NCI-H82 treated with DMSO at 0.1 percent for 48 hours (cell line): ENCODE measurements around the gene SCGB1A1.
"Not testable (repeated sequence)": the region's sequence is repeated elsewhere in the genome, so short reads cannot be mapped to it uniquely, and the experiment has no call there.

Experiments
- DNase-seq: peaks from one replicate; lab custom pipeline; 2025; ENCODE audit not compliant: unreplicated experiment; lab: John Stamatoyannopoulos, UW

The SCGB1A1 gene

DNA sequence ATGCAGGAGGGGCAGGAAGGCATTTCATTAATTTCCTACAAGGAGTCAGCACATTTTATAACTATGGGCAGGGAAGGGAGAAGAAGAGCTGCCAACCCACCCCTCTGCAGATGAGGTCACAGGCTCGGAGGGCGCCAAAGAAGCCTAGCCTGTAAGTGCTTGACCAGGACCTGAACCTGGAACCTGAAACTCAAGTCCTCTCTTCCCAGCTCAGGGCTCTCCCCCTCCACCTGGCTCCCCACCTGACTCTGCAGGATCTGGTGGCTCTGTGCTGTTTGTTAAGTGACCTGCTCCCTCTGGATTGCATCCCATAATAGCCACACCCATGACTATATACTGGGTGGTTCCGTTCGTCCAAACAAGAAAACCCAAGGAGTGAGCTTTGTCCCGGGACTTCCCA lies 27.3 kb downstream of the SCGB1A1 start:
- no peak for DNase-seq

DNA sequence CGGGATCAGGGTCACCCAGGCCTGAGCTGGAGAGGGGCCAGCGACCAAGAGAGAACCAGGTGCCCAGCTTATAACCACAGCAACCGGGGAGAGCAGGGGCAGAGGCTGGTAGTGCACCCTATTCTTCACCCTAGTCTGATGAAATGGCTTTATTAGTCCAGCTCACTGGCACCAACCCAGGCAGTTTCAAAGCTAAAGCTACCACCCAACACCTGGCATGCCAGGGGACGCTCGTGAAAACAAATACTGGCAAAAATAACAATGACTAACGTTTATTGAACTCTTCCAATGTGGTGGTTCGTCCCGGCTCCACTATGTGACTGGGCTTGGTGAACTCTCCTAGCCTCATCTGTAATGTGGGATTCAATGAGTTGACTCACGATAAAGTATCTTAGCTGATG lies 30.6 kb downstream of the SCGB1A1 start:
- DNase-seq = no peak

DNA sequence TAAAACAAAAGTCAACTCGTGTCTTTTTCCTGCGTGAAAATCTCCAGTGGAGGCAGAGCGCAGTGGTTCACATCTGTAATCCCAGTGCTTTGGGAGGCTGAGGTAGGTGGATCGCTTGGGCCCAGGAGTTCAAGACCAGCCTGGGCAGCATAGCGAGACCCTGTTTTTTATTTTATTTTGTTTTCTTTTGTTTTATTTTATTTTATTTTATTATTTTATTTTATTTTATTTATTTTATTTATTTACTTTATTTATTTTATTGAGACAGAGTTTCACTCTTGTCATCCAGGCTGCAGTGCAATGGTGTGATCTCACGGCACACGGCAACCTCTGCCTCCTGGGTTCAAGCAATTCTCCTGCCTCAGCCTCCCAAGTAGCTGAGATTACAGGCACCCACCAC lies 31.1 kb downstream of the SCGB1A1 start:
- not testable (repeated sequence) for DNase-seq

DNA sequence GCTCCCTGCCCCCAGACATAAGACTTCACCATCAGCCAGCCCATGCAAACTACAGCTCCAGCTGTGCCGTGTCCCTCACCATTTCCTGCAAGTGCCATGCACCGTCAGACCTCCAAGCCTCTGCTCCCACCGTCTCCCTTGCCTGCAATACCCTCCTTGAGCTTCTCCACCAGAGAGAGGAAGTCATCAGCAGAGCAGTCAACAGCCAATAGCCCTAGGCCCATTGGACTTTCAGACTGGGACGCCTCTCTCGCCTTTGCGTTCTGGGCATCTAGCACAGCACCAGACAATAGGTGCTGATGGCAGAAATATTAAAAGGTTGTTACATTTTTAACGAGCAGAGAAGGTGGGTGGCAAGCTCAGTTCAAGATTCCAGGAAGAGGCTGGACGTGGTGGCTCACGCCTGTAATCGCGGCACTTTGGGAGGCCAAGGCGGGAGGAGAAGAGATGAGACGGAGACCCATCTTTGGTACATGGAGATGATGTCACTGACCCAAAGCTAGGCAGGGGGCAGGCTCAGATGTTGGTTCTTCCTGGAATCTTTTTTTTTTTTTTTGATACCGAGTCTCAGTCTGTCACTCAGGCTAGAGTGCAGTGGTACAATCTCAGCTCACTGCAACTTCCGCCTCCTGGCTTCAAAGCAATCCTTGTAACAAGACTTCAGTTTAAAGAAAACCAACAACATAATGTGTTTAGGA lies 31.9 kb downstream of the SCGB1A1 start:
- no peak for DNase-seq

DNA sequence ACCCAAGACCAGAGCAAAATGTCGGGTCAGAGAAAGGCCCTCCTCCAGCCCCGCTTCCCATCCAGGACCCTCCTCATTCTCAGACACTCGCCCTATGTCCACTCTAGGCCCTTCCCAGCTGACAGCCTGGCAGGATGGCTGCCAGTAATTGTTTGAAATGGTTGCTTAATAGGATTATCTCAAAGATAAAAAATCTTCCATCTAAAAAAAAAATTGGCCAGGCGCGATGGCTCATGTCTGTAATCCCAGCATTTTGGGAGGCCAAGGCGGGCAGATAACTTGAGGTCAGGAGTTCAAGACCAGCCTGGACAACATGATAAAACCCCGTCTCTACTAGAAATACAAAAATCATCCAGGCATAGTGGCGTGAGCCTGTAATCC lies 32.4 kb downstream of the SCGB1A1 start:
- DNase-seq = no peak

DNA sequence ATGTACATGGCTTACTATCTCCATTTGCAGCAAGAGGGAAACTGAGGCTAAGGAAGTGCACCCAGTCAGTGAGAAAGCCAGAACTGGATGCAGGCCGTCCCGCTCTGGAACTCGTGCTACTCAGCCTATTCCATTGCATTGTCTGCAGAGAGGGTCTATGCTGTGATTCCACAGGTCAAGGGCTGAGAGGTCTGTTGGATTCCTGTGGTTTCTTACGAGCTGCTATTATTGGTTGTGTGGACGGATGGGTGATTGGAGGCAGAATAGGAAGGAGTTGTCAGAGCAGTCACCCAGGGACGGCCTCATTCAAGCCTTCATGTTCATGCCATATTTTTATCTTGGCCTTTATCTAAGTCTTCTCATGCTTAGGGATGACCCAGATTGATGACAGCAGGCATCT lies 33.4 kb downstream of the SCGB1A1 start:
- no peak for DNase-seq

DNA sequence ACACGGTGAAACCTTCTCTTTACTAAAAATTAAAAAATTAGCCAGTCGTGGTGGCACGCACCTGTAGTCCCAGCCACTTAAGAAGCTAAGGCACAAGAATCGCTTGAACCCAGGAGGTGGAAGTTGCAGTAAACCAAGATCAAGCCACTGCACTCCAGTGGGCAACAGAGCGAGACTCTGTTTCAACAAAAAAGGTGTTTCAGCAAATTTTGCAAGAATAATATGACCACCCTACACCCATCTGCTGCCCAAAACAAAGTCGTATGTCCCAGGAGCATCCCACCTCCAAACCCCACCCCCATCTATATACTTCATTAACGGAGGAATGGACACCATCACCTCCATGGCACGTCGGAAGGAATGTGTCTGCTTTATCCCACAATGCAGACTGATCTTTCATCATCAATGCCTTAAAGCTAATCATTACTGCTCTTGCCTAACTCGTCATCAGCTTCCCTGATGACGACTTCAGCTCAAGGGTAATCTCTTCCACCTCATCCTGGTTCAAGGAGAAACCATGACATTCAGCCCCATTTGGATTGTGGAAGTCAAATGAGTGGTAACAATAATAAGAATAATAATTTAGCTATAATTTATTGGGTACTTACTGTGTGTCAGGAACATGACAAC lies 34.1 kb downstream of the SCGB1A1 start:
- no peak for DNase-seq

DNA sequence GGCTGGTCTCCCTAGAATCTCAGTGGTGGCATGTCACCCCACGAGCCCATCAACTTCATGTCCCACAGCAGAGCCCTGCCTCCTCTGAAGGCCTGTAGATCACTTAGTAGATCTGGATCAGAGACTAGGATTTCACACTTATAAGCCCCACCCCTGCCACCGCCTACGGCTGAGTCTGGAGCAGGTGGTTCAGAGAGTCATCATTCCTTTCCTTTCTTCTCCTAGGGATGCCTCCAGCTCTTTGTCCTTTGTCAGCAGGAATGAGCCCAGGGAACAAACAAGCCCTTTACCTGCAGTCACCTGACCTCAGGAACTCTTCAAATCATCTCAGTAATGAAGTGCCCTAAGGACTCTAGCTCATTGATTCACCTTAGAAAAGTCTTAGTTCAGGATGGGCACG lies 37.8 kb downstream of the SCGB1A1 start:
- DNase-seq = no peak

DNA sequence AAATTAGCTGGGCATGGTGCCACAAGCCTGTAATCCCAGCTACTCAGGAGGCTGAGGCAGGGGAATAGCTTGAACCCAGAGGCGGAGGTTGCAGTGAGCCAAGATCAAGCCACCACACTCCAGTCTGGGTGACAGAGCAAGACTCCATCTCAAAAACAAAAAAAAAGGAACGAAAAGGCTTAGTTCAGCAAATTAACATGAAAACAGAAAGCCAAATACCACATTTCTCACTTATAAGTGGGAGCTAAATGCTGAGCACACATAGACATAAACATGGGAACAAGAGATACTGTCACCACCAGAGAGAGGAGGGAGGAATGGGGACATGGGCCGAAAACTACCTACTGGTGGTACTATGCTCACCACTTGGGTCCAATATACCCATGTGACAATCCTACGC lies 38.6 kb downstream of the SCGB1A1 start:
- DNase-seq = no peak

DNA sequence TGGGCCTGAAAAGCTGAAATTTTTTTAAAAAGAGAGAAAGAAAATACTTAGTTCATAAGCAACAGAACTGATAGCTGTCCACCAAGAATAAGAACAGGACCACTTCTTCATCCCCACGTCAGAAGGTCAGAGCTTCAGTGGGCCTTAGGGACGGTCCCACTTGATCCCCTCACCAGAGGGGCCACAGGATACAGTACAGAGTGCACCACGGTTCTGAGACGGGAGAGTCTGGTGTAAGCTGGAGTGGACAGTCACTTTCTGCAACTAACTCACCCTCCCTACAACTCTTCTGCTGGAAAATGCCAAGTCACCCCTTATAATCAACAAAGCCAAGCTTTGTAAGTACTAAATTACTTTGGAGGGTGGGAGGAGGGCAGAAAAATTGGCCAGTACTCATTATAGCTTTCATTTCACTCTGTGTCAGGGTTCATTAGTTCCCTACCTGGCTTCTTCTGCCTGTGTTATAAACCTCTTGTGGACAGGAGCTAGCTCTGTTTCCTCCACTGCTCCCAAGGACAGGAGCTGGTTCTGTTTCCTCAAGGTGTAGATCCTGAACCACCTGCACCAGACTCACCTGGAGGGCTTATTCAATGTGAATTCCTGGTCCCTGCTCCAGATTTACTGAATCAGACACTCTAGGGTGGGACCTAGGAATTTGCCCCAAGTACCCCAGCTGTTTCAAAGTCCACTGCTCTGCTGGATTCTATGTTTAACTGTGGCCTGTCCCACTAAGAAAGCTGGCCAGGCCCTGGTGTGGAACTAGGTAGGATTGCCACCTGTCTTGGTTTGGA lies 39.6 kb downstream of the SCGB1A1 start:
- DNase-seq = no peak

DNA sequence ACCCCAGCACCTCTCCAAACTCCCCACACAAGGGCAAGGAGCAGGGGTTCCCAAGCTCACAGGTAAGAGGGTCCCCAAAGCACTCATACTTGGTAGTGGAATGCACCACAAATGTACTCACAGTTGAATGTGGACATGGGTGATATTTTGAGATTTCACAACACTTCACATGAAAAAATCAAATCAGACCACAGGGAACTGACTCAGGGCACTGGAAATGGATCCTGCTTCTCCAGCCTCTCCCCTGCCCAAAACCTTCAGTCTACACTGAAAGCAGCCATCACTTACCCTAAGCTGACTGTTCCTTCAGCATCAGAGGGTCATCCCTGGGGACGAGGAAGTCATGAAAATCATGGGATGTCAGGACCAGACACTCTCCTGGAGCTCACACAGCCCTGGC lies 40.2 kb downstream of the SCGB1A1 start:
- DNase-seq = no peak

DNA sequence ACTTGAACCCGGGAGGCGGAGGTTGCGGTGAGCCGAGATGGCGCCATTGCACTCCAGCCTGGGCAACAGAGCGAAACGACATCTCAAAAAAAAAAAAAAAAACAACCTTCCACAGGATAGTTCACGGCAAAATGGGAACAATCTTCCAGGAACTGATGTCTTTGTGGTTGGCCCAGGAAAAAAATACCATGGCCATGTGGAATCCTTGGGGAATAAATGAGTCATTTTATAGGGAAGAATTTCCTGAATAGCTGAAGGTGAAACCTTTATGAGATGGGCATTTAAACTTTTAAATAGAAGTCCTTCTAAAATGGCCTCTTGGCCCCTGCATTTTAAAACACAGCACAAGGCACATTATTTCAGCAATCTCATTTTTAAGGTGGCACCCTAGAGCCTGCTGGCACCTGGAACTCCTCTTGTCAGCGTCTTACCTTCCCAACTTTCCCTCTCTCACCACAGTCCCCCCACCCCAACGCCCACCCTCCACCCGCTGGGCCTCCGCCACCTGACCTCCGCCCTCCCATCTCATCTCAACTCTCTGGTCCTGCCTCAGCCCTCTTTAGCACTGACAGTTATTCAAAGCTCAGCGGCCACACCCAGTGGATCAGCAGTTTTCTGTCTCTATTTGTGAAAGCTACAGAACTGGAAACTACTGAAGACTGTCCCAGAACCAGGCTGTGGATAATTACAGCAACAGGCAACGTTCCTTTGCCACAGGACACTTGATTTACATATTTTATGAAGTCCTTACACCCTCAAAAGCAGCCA lies 43.1 kb downstream of the SCGB1A1 start:
- no peak for DNase-seq

DNA sequence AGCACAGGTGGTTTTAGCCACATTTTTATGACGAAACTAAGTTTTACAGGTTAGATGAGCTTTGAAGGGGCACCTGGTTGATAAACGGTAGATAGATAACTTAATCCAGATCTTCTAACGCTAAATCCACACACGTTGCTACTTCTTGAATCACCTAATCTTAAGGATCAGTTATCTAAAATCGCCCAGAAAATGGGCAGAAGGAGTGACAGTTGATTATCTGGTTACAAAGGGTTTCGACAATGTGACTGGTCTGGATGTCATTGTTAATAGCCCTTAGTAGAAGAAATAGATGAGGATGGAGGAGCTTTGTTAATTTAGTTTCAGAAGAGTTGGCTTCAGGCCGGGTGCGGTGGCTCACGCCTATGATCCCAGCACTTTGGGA lies 43.7 kb downstream of the SCGB1A1 start:
- no peak for DNase-seq

DNA sequence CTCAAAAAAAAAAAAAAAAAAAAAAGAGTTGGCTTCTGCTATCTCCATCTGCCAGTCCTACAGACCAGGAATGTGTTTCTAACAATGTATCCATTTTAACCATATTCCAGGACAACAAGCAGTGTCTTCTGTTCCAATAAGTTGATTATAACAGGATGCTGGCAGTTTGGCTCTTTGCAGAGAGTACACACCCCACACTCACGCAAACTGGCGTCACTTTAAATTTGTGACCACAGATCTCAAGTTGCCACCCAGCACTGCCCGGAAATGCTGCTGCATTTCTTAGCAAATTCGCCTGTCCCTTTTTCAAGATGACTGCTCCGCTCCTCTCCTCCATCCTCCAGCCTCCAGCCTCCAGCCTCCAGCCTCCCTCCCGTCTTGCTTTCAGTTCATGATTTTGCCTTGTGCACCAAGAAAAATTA lies 44.3 kb downstream of the SCGB1A1 start:
- no peak for DNase-seq

DNA sequence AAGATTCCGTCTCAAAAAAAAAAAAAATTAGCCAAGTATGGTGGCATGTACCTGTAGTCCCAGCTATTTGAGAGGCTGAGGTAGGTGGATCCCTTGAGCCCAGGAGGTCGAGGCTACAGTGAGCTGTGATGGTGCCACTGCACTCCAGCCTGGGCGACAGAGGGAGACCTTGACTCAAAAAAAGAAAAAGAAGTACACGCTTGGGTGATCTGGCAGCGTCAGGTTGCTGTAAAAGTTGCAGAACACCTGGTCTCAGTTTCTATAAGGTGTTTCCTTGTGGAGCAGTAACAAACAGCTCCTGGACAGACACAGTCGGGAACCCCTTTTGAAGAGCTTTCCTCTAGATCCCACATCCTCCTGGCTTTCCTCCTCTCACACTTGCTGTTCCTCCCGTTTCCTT lies 45.8 kb downstream of the SCGB1A1 start:
- no peak for DNase-seq

DNA sequence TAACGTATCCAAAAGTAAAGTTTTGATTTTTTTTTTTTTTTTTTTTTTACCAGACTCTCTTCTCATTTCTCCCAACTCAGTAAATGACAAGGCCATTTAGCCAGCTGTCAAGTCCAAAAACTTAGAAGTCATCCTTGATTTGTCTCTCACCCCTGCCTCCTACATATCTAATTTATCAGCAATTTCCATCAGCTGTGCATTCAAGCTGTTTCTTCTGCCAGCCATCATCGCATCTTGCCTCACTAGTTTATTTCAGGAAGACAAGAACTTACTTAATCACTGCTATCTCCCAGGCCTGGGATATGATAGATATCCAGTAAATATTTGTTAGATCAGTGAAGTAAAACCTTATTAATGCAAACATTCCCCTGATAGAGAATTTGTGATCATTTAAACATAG lies 47.6 kb downstream of the SCGB1A1 start:
- DNase-seq = no peak

DNA sequence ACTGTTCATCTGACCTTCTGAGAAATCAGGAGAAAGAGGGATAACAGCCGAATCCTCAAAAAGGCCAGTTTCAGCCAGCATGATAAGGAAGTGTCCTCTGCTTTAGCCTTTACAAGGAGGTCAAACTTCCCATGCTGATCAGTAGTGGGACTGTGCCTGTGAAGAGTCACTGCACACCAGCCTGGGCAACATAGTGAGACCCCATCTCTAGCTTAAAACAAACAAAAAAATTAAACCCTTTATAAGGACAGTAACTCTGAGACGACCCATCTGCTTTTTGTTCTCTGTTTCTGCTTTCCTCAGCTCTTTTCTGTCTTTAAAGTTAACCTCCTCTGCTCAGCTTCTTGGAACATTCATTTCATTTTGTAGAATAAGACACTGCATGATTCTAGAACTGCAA lies 49.7 kb downstream of the SCGB1A1 start:
- DNase-seq = no peak

DNA sequence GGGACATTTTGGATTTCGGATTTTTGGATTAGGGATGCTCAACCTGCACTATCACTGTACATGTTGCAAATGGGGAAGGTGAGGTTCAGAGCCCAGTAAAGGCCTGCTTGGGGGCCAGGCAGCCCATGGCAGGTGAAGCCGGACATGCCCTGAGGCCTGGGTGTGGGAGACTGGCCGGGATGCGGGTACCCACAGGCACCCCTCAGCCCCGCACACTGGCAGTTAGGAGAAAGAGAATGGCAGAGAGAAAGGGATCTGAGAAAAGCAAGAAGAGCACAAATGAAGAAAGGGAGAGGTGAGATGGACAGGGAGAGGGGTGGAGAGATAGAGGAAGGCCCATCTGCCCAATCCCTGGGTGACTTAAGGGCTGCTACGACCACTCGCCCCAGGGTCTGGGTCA lies 52.8 kb downstream of the SCGB1A1 start:
- no peak for DNase-seq

DNA sequence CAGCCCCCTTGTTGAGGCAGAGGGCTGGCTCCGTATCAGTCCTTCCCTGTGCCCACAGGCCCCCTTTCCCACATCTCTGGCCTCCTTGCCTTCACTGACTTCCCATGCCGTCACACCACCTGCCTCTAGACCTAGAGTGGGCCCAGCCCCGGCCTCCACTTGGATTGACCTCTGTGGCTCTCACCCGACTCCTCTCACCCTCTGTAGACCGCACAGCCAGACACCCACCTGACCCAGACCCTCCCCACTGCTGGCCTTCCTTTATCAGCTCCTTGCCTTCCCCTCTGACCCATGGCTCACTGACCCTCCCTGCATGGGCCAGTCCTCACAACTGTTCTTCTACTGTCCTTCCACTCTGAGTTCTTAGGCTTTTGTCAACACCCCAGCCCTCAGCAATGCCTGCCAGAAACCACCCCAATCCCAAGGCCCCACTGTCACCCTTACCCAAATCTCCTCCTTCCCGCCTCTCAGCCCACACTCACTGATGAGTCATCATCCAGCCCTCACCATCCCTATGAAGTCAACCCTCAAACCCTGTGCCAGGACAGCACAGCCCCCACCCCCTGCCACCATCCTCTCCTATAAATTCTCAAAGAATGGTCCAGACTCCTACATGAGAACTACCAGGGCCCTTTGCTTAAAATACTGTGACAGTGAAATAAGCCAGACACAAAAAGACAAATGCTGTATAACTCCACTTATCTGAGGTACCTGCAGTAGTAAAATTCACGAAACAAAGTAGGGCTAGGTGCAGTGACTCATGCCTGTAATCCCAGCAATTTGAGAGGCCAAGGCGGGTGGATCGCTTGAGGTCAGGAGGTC lies 53.4 kb downstream of the SCGB1A1 start:
- no peak for DNase-seq
